HG02884 (cell line): ENCODE measurements around the gene CPSF3.

ENCODE experiments used
- ATAC-seq: cut with Tn5 transposase; IDR thresholded peaks from one replicate; pipeline ENCODE4 v1.9.1; 2021; ENCODE audit warnings: mild to moderate bottlenecking, moderate library complexity; ENCODE audit not compliant: unreplicated experiment

The CPSF3 gene

GRCh38 chr2:9416962-9417316, 6.5 kb upstream of the CPSF3 start:
- no peak for ATAC-seq

GRCh38 chr2:9417725-9418124, 5.7 kb upstream of the CPSF3 start:
- no peak for ATAC-seq

- no peak for ATAC-seq
These were observed 4.7 kb upstream of the CPSF3 start for GRCh38 chr2:9418746-9419145.

GRCh38 chr2:9419541-9419940, 3.9 kb upstream of the CPSF3 start:
- no peak for ATAC-seq

GRCh38 chr2:9420495-9420894, 3.0 kb upstream of the CPSF3 start:
- no peak for ATAC-seq

- ATAC-seq = peak; percentile 20
These were observed 944 bp upstream of the CPSF3 start for GRCh38 chr2:9422321-9423099.

- ATAC-seq = peak; percentile 8
These were observed 443 bp downstream of the CPSF3 start for GRCh38 chr2:9423922-9424272.

GRCh38 chr2:9424447-9425164, 1.2 kb downstream of the CPSF3 start:
- ATAC-seq = no peak

GRCh38 chr2:9428965-9429577, 5.6 kb downstream of the CPSF3 start:
- ATAC-seq = no peak

GRCh38 chr2:9430316-9431293, 7.2 kb downstream of the CPSF3 start:
- ATAC-seq = no peak

- ATAC-seq = no peak
These were observed 11.0 kb downstream of the CPSF3 start for GRCh38 chr2:9434489-9434888.

GRCh38 chr2:9439536-9439935, 16.1 kb downstream of the CPSF3 start:
- ATAC-seq = no peak

GRCh38 chr2:9440058-9440727, 16.7 kb downstream of the CPSF3 start:
- ATAC-seq = no peak

GRCh38 chr2:9441556-9441955, 18.1 kb downstream of the CPSF3 start:
- ATAC-seq = no peak

- no peak for ATAC-seq
These were observed 20.1 kb downstream of the CPSF3 start for GRCh38 chr2:9443526-9443925.

GRCh38 chr2:9445089-9445488, 21.6 kb downstream of the CPSF3 start:
- no peak for ATAC-seq

GRCh38 chr2:9451231-9451630, 27.8 kb downstream of the CPSF3 start:
- no peak for ATAC-seq

GRCh38 chr2:9460441-9461017, 37.1 kb downstream of the CPSF3 start:
- ATAC-seq = no peak

- no peak for ATAC-seq
These were observed 37.6 kb downstream of the CPSF3 start for GRCh38 chr2:9461079-9461478.

- no peak for ATAC-seq
These were observed 38.9 kb downstream of the CPSF3 start for GRCh38 chr2:9462313-9462712.
